B cell (primary cell): ENCODE measurements around the gene PCDHB7. TPM values are rescaled to one million over a fixed set of nuclear protein-coding genes. Genes with fewer than 3 reads are reported as not detected.
"Not testable (repeated sequence)": the region's sequence is repeated elsewhere in the genome, so short reads cannot be mapped to it uniquely, and the experiment has no call there.

ENCODE experiments used
- ATAC-seq: fragments of 200-7000 bp; cut with Tn5 transposase; one replicate; pipeline ENCODE4 v1.10.0; 2021; ENCODE audit warnings: low read depth, mild to moderate bottlenecking, moderate number of reproducible peaks, moderate library complexity
- CTCF ChIA-PET: fragments of 350-600 bp; sonication (Branson Sonifier 250); formaldehyde crosslinking; loops from one replicate; lab custom pipeline; 2021; ENCODE audit warnings: antibody characterized with exemption, inconsistent platforms; lab: Charles Lee
- POLR2A ChIA-PET: fragments of 350-600 bp; sonication (Branson Sonifier 250); formaldehyde crosslinking; loops from one replicate; lab custom pipeline; 2021; ENCODE audit warnings: antibody characterized with exemption; lab: Charles Lee
- DNase-seq: peaks from one replicate; pipeline ENCODE4 v3.0.0; 2013
- H2AFZ ChIP-seq: 2 replicates; pipeline ENCODE4 v1.6.1; 2012; ENCODE audit warnings: mild to moderate bottlenecking, low read depth, low read length; ENCODE audit not compliant: insufficient read depth, poor library complexity, severe bottlenecking
- H3K27ac ChIP-seq, 2 donors: 1 replicate in 1 of 2; 2 replicates in 1 of 2; pipeline ENCODE4 v1.5.1; 2012 to 2013; ENCODE audit warnings: low read length in 2 of 2, mild to moderate bottlenecking in 2 of 2, moderate library complexity in 1 of 2
- H3K27me3 ChIP-seq, 4 experiments: fragments of 200-600 bp in 1 of 4; sonication (generic) in 1 of 4; replicated peaks in 1 of 4; 1 replicate in 2 of 4; 2 replicates in 2 of 4; pipeline versions ENCODE4 v1.6.1 to v1.7.0; 2013 to 2016; ENCODE audit warnings: low read length in 3 of 4, mild to moderate bottlenecking in 2 of 4, mixed read lengths in 1 of 4, moderate library complexity in 1 of 4; ENCODE audit not compliant: insufficient read depth in 4 of 4, control insufficient read depth in 3 of 4; ENCODE audit errors: control extremely low read depth in 1 of 4
- H3K36me3 ChIP-seq, 2 experiments: replicated peaks in 1 of 2; 1 replicate in 1 of 2; 2 replicates in 1 of 2; pipeline versions ENCODE4 v1.6.1 to v1.7.1; 2013; ENCODE audit warnings: low read length in 1 of 2; ENCODE audit not compliant: insufficient read depth in 2 of 2, control insufficient read depth in 1 of 2; ENCODE audit errors: control extremely low read depth in 1 of 2, extremely low read depth in 1 of 2
- H3K4me1 ChIP-seq, 2 donors: fragments of 200-600 bp in 1 of 2; sonication (generic) in 1 of 2; 1 replicate in 1 of 2; 2 replicates in 1 of 2; pipeline versions ENCODE4 v1.5.1 to v1.6.1; 2013 to 2017; ENCODE audit warnings: low read length in 2 of 2; ENCODE audit not compliant: control insufficient read depth in 2 of 2, insufficient read depth in 2 of 2
- H3K4me2 ChIP-seq: replicated peaks from 2 replicates; pipeline ENCODE3; 2012; ENCODE audit warnings: mild to moderate bottlenecking, low read depth, low read length; ENCODE audit not compliant: poor library complexity, severe bottlenecking
- H3K4me3 ChIP-seq, 5 experiments: fragments of 200-600 bp in 1 of 5; sonication (generic) in 1 of 5; 1 replicate in 3 of 5; 2 replicates in 2 of 5; pipeline versions ENCODE4 v1.5.1 to v1.7.0; 2011 to 2016; ENCODE audit warnings: low read length in 4 of 5, mild to moderate bottlenecking in 4 of 5, low read depth in 2 of 5, control low read depth in 1 of 5, moderate library complexity in 1 of 5; ENCODE audit not compliant: insufficient read depth in 1 of 5; ENCODE audit errors: control extremely low read depth in 1 of 5, extremely low read depth in 1 of 5
- H3K79me2 ChIP-seq: fragments of 200-600 bp; sonication (generic); one replicate; pipeline ENCODE4 v1.6.0; 2016; ENCODE audit warnings: low read length; ENCODE audit not compliant: control insufficient read depth, insufficient read depth
- H3K9ac ChIP-seq: fragments of 200-600 bp; sonication (generic); 2 replicates; pipeline ENCODE4 v1.6.1; 2017; ENCODE audit warnings: mild to moderate bottlenecking, low read length, moderate library complexity
- H3K9me3 ChIP-seq, 3 donors: one replicate each; pipeline versions ENCODE4 v1.6.1 to v1.7.1; 2013; ENCODE audit warnings: low read length in 2 of 3; ENCODE audit not compliant: control insufficient read depth in 2 of 3, insufficient read depth in 1 of 3; ENCODE audit errors: control extremely low read depth in 1 of 3
- H4K20me1 ChIP-seq: 2 replicates; pipeline ENCODE4 v1.6.0; 2012; ENCODE audit warnings: mild to moderate bottlenecking, low read length; ENCODE audit not compliant: insufficient read depth, control insufficient read depth, poor library complexity, severe bottlenecking
- H3K27ac Mint-ChIP-seq: one replicate; pipeline ENCODE4 v1.8.0; 2021; ENCODE audit warnings: mixed read lengths
- H3K27me3 Mint-ChIP-seq: one replicate; pipeline ENCODE4 v1.8.0; 2021; ENCODE audit warnings: mixed read lengths
- H3K4me1 Mint-ChIP-seq: one replicate; pipeline ENCODE4 v1.8.0; 2021; ENCODE audit warnings: mixed read lengths
- H3K4me3 Mint-ChIP-seq: one replicate; pipeline ENCODE4 v1.8.0; 2021; ENCODE audit warnings: mixed read lengths
- H3K9me3 Mint-ChIP-seq: one replicate; pipeline ENCODE4 v1.8.0; 2022; ENCODE audit warnings: mixed read lengths; ENCODE audit not compliant: insufficient read depth
- CTCF ChIP-seq: fragments of 200-600 bp; IDR thresholded peaks from one replicate; pipeline ENCODE4 v1.8.0; 2022; ENCODE audit warnings: antibody characterized with exemption, mild to moderate bottlenecking
- EZH2 ChIP-seq: IDR thresholded peaks from 2 replicates; pipeline ENCODE4 v1.6.1; 2012; ENCODE audit warnings: borderline replicate concordance, low read depth, mild to moderate bottlenecking, moderate library complexity, low read length; ENCODE audit not compliant: insufficient read depth, poor library complexity, severe bottlenecking
- WGBS: methylation state at CpG from one replicate; pipeline ENCODE4 v1.1.5; 2013; ENCODE audit warnings: missing lambda C conversion rate; ENCODE audit not compliant: insufficient coverage; 5-methylcytosine and 5-hydroxymethylcytosine counted together
- intact Hi-C: fragments of 100-400 bp; cut with micrococcal nuclease; formaldehyde crosslinking; loops from one replicate; pipeline ENCODE4 v1.10.0; 2022
- polyA plus RNA-seq: library from polyadenylated mRNA; depleted of rRNA; stranded (reverse); fragments of >200 nt; gene quantifications from 2 replicates; pipeline ENCODE4 v1.2.3, GENCODE V29; 2012
- total RNA-seq, 2 donors: library from RNA; stranded (reverse); fragments of 120-200 nt in 1 of 2; gene quantifications; 1 replicate in 1 of 2; 2 replicates in 1 of 2; pipeline versions ENCODE4 v1.2.3 to v1.2.4, GENCODE V29; 2013 to 2022

The PCDHB7 gene
- total and polyA plus RNA-seq, 2 donors (not counting 1 experiment from before 2014, with no cell fraction given), result not detected

- POLR2A ChIA-PET, result no interaction called here
- 27% methylated on average over 7 of the region's 9 CpGs for WGBS
- Histone ChIP-seq H3K27me3 (peaks cover 0 to 11% (median 10%) of the 10 kb centered on the region in 4 experiments), H3K4me2 (peak within 1 kb of the TSS; percentile 15), H3K4me1 (peaks cover 0 to 4% of the 10 kb centered on the region in 2 donors), H3K4me3 (peak within 1 kb of the TSS in 1 of 5 experiments; percentile 14), H3K9me3 (peaks cover 0 to 33% (median 7%) of the 10 kb centered on the region in 3 donors), H3K36me3 (no peaks in the 10 kb centered on the region), H3K79me2 (no peaks in the 10 kb centered on the region), H3K9ac (no peak within 1 kb of the TSS), H4K20me1 (no peaks in the 10 kb centered on the region), H2AFZ (peak within 1 kb of the TSS; percentile 33), H3K27ac (no peak within 1 kb of the TSS)
- Mint-ChIP-seq H3K4me3 (peak within 1 kb of the TSS; percentile 46), H3K27ac (no peak within 1 kb of the TSS), H3K9me3 (no peaks in the 10 kb centered on the region), H3K27me3 (peaks cover 32% of the 10 kb centered on the region), H3K4me1 (peaks cover 5% of the 10 kb centered on the region)
- ATAC-seq (no peak), DNase-seq (peak; percentile 19)
- TF ChIP-seq CTCF (peak; percentile 47), EZH2 (no peak)
- intact Hi-C loops, result loop anchor here (10.0 kb wide), 1 partner anchor 378 kb away; no protein-coding TSS in a partner anchor
- CTCF ChIA-PET, result interaction anchor here (0.7 to 2.0 kb wide), 3 partner anchors 377 to 382 kb away, joined by 3 to 6 read pairs (median 4); no protein-coding TSS in a partner anchor
Observed at GRCh38 chr5:141186897-141187512, 14.6 kb downstream of the PCDHB7 start, which contains the start of gene PCDHB9. Gene PCDHB9 (plus strand): TSS chr5:141187161. CDS start chr5:141187319, 158 bp downstream.

GRCh38 chr5:141188682-141189081 lies 16.2 kb downstream of the PCDHB7 start:
- H3K4me1 ChIP-seq, H3K36me3 ChIP-seq, H3K27ac Mint-ChIP-seq, H3K9me3 Mint-ChIP-seq, H3K4me1 Mint-ChIP-seq, H3K27ac ChIP-seq, H3K4me3 Mint-ChIP-seq, POLR2A ChIA-PET, ATAC-seq, H3K79me2 ChIP-seq, H3K4me3 ChIP-seq, H3K4me2 ChIP-seq, H3K9ac ChIP-seq, H2AFZ ChIP-seq, DNase-seq, H4K20me1 ChIP-seq, H3K27me3 ChIP-seq: not testable (repeated sequence)
- H3K9me3 ChIP-seq, result peaks cover 0 to 24% (median 6%) of the 10 kb centered on the region in 3 donors
- 53% methylated on average over 11 of the region's 37 CpGs for WGBS
- intact Hi-C loops, result loop anchor here (10.0 kb wide), 1 partner anchor 376 kb away; no protein-coding TSS in a partner anchor
- CTCF ChIA-PET, result interaction anchor here (1.6 kb wide), 1 partner anchor 378 kb away, joined by 4 read pairs; no protein-coding TSS in a partner anchor
- peaks cover 26% of the 10 kb centered on the region for H3K27me3 Mint-ChIP-seq

- intact Hi-C loops, result loop anchor here (10.0 kb wide), 1 partner anchor 376 kb away; no protein-coding TSS in a partner anchor
- H3K9me3 Mint-ChIP-seq, H3K36me3 ChIP-seq, ATAC-seq, H2AFZ ChIP-seq, DNase-seq, H3K4me3 ChIP-seq, H3K4me2 ChIP-seq, POLR2A ChIA-PET, H3K4me1 ChIP-seq, H3K79me2 ChIP-seq, H4K20me1 ChIP-seq, H3K4me1 Mint-ChIP-seq, H3K9ac ChIP-seq, H3K27ac ChIP-seq, H3K4me3 Mint-ChIP-seq, CTCF ChIA-PET, H3K27ac Mint-ChIP-seq, H3K27me3 ChIP-seq: not testable (repeated sequence)
- peaks cover 0 to 22% (median 6%) of the 10 kb centered on the region in 3 donors for H3K9me3 ChIP-seq
- peaks cover 25% of the 10 kb centered on the region for H3K27me3 Mint-ChIP-seq
- 53% methylated on average over 8 of the region's 35 CpGs for WGBS
Observed at GRCh38 chr5:141189131-141189530, 16.7 kb downstream of the PCDHB7 start.
